ENCODE results near the gene COL12A1.
A peak's percentile ranks its signal among the peaks of the same experiment; 100 is the strongest.

DNA sequence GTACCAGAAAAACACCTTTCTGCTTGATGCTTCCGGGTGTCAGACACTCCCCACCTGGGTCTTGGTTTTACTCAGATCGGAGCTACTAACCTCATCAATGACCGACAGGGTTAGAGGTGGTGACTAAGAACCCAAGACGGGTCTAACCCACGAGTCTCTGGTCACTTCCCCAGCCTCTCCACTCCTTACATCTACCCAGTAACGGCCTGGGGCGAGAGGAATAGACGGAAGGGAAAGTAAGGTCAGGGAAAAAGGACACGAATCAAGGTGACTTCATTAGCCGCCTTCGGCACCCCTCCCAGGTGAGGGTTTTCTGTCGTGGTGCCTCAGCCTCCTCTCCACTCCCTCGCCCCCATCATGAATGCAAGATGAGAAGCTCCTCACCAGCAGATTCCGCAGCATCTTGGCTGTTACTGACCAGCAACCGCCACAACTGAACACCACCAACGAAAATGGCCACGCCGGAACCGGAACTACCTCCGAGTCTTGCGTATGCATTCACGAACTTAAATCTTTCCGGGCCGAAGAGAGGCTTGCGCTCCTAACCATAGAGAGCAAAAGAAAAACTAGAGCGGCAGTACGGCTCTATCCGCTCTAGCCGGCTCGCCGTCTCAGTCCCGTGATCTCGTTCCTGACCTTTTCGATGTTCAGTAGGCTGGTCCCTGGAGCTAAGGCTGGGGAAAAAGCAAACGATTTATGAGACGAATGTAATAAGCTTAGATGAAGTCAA, 37.6 kb upstream of the COL12A1 start, which contains the start of gene COX7A2:
- TF ChIP-seq, protein P1, sequence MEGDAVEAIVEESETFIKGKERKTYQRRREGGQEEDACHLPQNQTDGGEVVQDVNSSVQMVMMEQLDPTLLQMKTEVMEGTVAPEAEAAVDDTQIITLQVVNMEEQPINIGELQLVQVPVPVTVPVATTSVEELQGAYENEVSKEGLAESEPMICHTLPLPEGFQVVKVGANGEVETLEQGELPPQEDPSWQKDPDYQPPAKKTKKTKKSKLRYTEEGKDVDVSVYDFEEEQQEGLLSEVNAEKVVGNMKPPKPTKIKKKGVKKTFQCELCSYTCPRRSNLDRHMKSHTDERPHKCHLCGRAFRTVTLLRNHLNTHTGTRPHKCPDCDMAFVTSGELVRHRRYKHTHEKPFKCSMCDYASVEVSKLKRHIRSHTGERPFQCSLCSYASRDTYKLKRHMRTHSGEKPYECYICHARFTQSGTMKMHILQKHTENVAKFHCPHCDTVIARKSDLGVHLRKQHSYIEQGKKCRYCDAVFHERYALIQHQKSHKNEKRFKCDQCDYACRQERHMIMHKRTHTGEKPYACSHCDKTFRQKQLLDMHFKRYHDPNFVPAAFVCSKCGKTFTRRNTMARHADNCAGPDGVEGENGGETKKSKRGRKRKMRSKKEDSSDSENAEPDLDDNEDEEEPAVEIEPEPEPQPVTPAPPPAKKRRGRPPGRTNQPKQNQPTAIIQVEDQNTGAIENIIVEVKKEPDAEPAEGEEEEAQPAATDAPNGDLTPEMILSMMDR (IDR thresholded peaks at IDR 0.05), result no peak
- TF ChIP-seq POLR2A (IDR thresholded peaks at IDR 0.05), result peak; percentile 90
